HG02938 (cell line): ENCODE measurements around the gene FRMD5.

Source experiments
- ATAC-seq: cut with Tn5 transposase; IDR thresholded peaks from one replicate; pipeline ENCODE4 v1.9.1; 2021; ENCODE audit warnings: mild to moderate bottlenecking, moderate library complexity; ENCODE audit not compliant: unreplicated experiment

Gene FRMD5

DNA sequence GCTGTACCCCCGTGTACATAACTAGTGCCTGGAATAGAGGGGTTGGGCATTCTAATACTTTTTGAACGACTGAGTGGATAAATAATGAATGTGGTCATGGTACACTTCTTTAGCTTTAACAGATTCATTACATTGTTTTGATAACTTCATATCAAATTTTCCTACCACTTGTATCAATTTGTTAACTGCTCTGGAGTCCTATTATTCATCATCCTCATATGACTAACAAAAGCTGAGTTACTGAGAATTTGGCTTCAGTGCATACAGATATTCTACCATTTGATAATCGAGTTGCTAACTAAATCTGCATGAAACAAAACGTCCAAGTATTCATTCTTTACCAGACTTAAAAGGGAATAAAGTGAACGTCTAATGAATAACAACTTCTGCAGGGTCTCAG is 31.7 kb downstream of the FRMD5 start:
- ATAC-seq, result no peak

- no peak for ATAC-seq
Measured at GRCh38 chr15:44160796-44161195, 34.3 kb downstream of the FRMD5 start.

DNA sequence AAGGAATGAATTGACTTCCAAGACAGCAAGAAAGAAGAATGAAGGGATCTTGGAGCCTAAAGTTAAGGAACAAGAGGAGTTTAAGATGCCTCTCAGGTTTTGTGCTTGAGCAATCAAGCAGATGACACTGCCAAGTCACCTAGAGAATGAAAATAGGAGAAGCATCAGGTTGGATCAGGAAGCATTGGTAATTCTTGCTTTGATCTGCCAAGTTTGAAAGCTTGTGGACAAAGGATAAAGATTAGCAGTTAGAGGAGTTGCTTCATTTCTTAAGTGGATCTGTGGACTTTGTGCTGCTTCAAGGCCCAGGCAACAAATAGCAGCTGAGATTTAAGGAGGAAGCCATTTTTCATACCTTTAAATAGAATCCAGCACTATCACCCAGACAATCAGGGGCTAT is 35.6 kb downstream of the FRMD5 start:
- no peak for ATAC-seq

DNA sequence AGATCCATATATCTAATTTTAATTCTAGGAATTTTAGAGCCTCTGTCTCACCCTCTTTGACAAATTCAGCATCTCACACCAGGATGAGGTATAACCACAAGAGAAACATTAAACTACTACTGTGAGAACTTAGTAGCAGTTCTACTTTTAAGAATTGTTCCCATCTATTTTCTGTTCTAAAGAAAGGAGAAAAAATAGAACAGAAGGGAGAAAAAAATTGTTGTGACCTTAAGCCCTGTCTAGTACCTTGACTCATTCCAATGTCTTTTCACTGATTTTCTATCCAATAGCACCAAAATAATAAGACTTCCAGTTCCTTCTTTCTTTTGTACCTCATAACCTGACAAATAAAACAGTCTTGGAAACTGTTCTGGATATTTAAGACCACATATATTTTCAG is 37.0 kb downstream of the FRMD5 start:
- ATAC-seq, result no peak

DNA sequence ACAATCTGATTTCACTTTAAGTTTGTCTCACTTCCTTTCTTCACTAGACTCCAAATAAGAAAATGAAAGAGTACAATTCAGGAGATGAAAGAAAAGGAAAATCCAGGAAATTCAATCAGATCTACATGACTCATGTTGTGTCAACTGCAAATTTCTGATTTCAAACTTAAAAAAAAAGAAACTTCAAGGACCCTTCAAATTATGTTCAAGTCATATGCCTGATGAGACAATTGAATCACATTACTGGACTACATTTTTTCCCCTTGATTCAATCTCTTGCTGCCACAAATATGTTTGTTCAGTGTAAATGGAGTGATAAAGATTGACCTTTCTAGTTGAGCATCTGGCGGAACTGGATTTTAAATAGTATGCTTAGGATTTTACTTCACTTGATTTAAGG is 37.4 kb downstream of the FRMD5 start:
- ATAC-seq, result no peak

DNA sequence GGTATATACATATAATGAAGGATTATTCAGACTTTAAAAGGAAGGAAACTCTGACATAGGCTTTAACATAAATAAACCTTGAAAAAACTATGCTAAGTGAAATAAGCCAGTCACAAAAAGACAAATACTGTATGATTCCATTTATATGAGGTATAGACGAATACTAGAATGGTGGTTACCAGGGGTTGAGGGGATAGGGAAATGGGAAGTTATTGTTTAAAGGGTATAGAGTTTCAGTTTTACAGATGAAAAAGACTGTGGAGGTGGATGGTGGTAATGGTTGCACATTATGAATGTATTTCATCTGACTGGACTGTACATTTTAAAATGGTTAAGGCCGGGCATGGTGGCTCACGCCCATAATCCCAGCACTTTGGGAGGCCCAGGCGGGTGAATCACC is 41.7 kb downstream of the FRMD5 start:
- ATAC-seq, result no peak

GRCh38 chr15:44149224-44149623 is 45.8 kb downstream of the FRMD5 start:
- ATAC-seq, result no peak

- no peak for ATAC-seq
Measured at GRCh38 chr15:44148580-44148979, 46.5 kb downstream of the FRMD5 start.

- ATAC-seq, result no peak
Measured at GRCh38 chr15:44147636-44148035, 47.4 kb downstream of the FRMD5 start.

DNA sequence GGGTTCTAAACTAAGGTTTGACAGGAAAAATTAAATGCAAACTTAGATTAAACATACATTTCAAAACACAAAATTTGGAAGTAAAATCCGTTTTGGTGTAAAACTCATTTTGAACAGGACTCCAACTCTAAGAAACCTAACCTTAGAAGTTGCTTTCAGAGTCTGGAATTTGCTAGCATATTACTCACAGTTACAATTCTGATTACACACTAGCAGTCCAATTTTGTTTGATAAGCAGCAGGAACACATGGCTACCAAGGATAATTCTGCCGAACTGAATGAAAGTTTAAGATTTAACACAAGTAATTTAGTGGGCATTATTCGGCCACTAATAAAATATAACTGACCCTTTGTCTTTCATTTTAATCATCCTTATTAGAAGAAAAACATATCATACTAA is 49.6 kb downstream of the FRMD5 start:
- ATAC-seq, result no peak

GRCh38 chr15:44144992-44145391 is 50.1 kb downstream of the FRMD5 start:
- ATAC-seq, result no peak

DNA sequence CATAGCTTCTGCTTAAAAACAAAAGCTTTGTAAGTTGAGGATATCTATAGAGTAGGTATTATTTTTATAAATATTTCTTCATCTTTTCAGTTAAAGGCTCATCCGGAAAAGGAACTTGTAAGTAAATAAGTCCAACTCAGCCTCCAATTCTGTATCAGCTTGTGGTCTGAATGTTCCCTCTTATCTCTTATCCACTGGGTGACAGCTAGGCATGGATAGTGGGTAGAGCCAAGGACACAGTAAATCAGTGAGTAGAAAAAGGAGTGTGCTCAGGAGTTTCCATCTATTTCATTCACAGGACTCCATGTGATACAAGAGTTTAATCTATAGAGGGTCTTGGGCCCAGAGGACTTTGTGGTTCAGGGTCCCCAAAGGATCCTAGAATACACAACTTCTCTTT is 50.9 kb downstream of the FRMD5 start:
- no peak for ATAC-seq

GRCh38 chr15:44137750-44138149 is 57.3 kb downstream of the FRMD5 start:
- ATAC-seq, result no peak

GRCh38 chr15:44136991-44137477 is 58.0 kb downstream of the FRMD5 start:
- no peak for ATAC-seq

DNA sequence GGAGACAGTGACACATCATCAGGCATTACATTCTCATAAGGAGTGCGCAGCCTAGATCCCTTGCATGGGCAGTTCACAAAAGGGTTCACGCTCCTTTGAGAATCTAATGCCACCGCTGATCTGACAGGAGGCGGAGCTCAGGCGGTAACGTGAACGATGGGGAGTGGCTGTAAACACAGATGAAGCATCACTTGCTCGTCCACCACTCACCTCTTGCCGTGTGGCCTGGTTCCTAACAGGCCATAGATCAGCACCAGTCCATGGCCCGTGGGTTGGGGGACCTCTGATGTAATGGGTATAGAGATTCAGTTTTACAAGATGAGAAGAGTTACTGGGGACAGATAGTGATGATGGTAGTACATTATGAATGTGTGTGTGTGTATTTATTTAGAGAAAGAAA is 63.0 kb downstream of the FRMD5 start:
- no peak for ATAC-seq

DNA sequence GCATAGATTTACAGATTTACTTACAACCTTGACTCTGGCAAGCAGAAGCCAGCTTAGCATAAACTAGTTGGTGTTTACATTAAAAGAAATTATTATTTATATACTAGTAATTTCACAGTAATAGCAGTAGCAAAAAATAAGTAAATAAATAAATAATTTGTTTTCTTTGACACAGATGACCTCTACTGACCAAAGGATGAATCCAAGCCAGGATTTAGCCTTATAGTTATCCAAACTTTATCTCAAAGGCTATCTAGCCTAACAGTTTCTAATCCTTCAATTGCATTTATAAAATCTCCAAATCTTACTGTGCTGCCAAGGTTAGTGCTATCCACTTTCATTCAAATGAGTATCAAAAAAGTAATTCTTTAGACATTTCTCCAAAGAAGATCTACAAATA is 64.3 kb downstream of the FRMD5 start:
- no peak for ATAC-seq

GRCh38 chr15:44129911-44130310 is 65.2 kb downstream of the FRMD5 start:
- no peak for ATAC-seq

- ATAC-seq, result no peak
Measured at GRCh38 chr15:44128443-44128842, 66.6 kb downstream of the FRMD5 start.

- no peak for ATAC-seq
Measured at GRCh38 chr15:44125879-44126278, 69.2 kb downstream of the FRMD5 start.

- ATAC-seq, result no peak
Measured at GRCh38 chr15:44102675-44103254, 92.3 kb downstream of the FRMD5 start.

- ATAC-seq, result no peak
Measured at GRCh38 chr15:44101944-44102343, 93.1 kb downstream of the FRMD5 start.

DNA sequence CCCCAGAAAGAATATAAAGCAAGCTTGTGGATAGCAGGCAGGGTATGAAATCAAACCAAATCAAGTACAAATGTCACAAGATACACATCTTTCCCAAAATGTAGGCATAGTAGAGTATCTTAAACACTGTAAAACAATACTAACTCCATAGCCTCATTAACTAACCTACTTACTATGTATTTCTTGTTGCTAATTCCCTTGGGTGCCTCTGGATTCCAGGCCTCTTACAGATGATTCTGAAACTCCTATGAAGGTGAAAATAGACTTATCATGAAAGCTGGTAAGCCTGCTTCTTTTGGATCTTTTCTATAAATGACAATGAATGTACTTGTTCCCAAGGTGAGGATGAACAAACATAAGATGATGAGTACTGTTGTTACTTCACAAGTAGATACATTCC is 93.8 kb downstream of the FRMD5 start:
- no peak for ATAC-seq

GRCh38 chr15:44099671-44100070 is 95.4 kb downstream of the FRMD5 start:
- no peak for ATAC-seq
